Measurements from ENCODE around the gene NDUFAF5. TPM values are rescaled to one million over a fixed set of nuclear protein-coding genes. Genes with fewer than 3 reads are reported as not detected.
A peak's percentile ranks its signal among the peaks of the same experiment; 100 is the strongest.

Gene NDUFAF5
- total and polyA plus RNA-seq, 2 donors from 2014 or later: 26.4 to 52.1 TPM

DNA sequence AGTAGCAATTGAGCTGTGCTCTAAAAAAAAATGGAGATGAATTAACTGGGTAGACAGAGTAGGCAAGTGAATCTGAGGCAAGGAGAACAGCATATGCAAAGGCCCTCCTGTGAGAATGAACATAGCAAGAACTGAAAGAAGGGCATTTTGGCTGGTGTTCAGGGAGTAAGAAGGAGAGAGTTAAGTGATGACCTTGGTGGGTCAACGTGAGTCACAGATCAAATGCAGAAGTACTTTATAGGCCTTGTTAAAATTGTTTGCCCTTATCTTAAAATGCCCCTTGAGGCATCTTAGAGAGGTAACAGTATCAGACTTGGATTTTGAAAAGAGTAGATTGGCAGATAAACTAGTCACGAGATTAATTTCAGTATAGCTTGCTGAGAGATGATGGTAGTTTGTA is 24.5 kb downstream of the NDUFAF5 start:
- Histone ChIP-seq H3K4me3 (ENCODE audit: low read length in 3 of 3) (no peak overlapping the region), H3K36me3 (ENCODE audit: control insufficient read depth in 2 of 3, insufficient read depth in 3 of 3, low read length in 3 of 3) (peaks cover 11 to 52% (median 35%) of the 10 kb centered on the region in 3 donors), H3K27me3 (ENCODE audit: control insufficient read depth, insufficient read depth, low read length) (no peaks in the 10 kb centered on the region), H3K4me1 (ENCODE audit: control insufficient read depth in 2 of 3, insufficient read depth in 2 of 3, low read depth in 1 of 3, low read length in 3 of 3) (no peaks in the 10 kb centered on the region), H3K27ac (ENCODE audit: low read depth in 2 of 2, low read length in 2 of 2) (no peak overlapping the region), H3K9ac (ENCODE audit: low read length in 3 of 3) (no peak overlapping the region), H3K9me3 (ENCODE audit: control insufficient read depth in 2 of 3, insufficient read depth in 1 of 3, low read length in 3 of 3) (no peaks in the 10 kb centered on the region)
- TF ChIP-seq, protein P1, sequence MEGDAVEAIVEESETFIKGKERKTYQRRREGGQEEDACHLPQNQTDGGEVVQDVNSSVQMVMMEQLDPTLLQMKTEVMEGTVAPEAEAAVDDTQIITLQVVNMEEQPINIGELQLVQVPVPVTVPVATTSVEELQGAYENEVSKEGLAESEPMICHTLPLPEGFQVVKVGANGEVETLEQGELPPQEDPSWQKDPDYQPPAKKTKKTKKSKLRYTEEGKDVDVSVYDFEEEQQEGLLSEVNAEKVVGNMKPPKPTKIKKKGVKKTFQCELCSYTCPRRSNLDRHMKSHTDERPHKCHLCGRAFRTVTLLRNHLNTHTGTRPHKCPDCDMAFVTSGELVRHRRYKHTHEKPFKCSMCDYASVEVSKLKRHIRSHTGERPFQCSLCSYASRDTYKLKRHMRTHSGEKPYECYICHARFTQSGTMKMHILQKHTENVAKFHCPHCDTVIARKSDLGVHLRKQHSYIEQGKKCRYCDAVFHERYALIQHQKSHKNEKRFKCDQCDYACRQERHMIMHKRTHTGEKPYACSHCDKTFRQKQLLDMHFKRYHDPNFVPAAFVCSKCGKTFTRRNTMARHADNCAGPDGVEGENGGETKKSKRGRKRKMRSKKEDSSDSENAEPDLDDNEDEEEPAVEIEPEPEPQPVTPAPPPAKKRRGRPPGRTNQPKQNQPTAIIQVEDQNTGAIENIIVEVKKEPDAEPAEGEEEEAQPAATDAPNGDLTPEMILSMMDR (IDR thresholded peaks at IDR 0.05; ENCODE audit: borderline replicate concordance, extremely low read depth, insufficient read depth): no peak
- FAIRE-seq (no peak), DNase-seq (no peak)
- intact Hi-C loops (cut with DNase I): no loop called here

GRCh38 chr20:13809855-13810254 is 25.0 kb downstream of the NDUFAF5 start:
- TF ChIP-seq, protein P1 (IDR thresholded peaks at IDR 0.05; ENCODE audit: borderline replicate concordance, extremely low read depth, insufficient read depth): no peak
- DNase-seq (no peak), FAIRE-seq (no peak)
- Histone ChIP-seq H3K27ac (ENCODE audit: low read depth in 2 of 2, low read length in 2 of 2) (no peak overlapping the region), H3K36me3 (ENCODE audit: control insufficient read depth in 2 of 3, insufficient read depth in 3 of 3, low read length in 3 of 3) (peaks cover 11 to 54% (median 33%) of the 10 kb centered on the region in 3 donors), H3K27me3 (ENCODE audit: control insufficient read depth, insufficient read depth, low read length) (no peaks in the 10 kb centered on the region), H3K9ac (ENCODE audit: low read length in 3 of 3) (no peak overlapping the region), H3K4me3 (ENCODE audit: low read length in 3 of 3) (no peak overlapping the region), H3K9me3 (ENCODE audit: control insufficient read depth in 2 of 3, insufficient read depth in 1 of 3, low read length in 3 of 3) (no peaks in the 10 kb centered on the region), H3K4me1 (ENCODE audit: control insufficient read depth in 2 of 3, insufficient read depth in 2 of 3, low read depth in 1 of 3, low read length in 3 of 3) (no peaks in the 10 kb centered on the region)
- intact Hi-C loops (cut with DNase I): no loop called here

DNA sequence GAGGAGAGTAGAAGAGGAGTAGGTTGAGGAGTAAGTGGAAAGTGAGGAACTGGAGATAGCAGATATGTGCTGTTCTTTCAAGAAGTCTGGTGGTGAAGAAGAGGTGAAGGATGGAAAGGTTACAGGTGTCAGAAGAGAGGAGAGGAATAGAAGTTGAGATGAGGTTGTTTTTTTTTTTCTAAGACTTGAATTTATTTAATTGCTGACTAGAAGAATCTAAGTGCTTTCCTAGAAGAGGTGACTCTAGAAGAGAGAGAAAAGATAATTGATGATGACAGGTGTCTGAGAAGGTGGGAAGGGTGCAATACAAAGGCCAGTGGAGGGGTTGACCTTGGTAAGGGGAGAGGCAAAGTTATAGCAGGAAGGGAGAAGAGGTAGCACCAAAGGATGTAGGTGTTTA is 25.6 kb downstream of the NDUFAF5 start:
- TF ChIP-seq, protein P1 (IDR thresholded peaks at IDR 0.05; ENCODE audit: borderline replicate concordance, extremely low read depth, insufficient read depth): no peak
- H3K36me3 ChIP-seq (ENCODE audit: control insufficient read depth in 2 of 3, insufficient read depth in 3 of 3, low read length in 3 of 3): peaks cover 11 to 57% (median 38%) of the 10 kb centered on the region in 3 donors
- intact Hi-C loops (cut with DNase I): no loop called here

DNA sequence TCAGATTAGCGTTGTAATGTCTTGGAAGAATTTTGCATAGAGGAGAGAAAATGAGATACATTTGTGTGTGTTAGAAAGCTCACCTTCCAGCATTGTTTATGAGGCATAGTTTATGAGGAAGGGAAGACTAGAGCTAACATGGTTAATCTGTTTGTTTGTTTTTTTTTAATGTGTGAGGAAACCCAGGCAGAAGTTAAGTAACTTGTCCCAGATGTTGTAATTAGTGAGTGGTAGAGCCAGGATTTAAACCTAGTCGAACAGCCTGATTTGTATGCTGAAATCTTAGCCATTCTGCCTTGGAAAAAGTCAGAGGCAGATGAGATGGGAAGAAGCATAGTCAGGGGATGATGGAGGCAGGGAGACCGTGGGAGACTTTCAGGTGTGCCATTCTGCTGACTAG is 29.1 kb downstream of the NDUFAF5 start:
- Histone ChIP-seq H3K27me3 (ENCODE audit: control insufficient read depth, insufficient read depth, low read length) (no peaks in the 10 kb centered on the region), H3K4me1 (ENCODE audit: control insufficient read depth in 2 of 3, insufficient read depth in 2 of 3, low read depth in 1 of 3, low read length in 3 of 3) (peaks cover 0 to 2% (median 0%) of the 10 kb centered on the region in 3 donors), H3K36me3 (ENCODE audit: control insufficient read depth in 2 of 3, insufficient read depth in 3 of 3, low read length in 3 of 3) (peaks cover 13 to 62% (median 51%) of the 10 kb centered on the region in 3 donors), H3K9ac (ENCODE audit: low read length in 3 of 3) (no peak overlapping the region), H3K27ac (ENCODE audit: low read depth in 2 of 2, low read length in 2 of 2) (peak overlapping the region; percentile 0 to 15), H3K9me3 (ENCODE audit: control insufficient read depth in 2 of 3, insufficient read depth in 1 of 3, low read length in 3 of 3) (no peaks in the 10 kb centered on the region), H3K4me3 (ENCODE audit: low read length in 3 of 3) (no peak overlapping the region)
- DNase-seq (no peak), FAIRE-seq (no peak)
- intact Hi-C loops (cut with DNase I): no loop called here
- TF ChIP-seq, protein P1 (IDR thresholded peaks at IDR 0.05; ENCODE audit: borderline replicate concordance, extremely low read depth, insufficient read depth): no peak

More for the DNA sequence above, 25.6 kb downstream of the NDUFAF5 start:
- DNase-seq (no peak), FAIRE-seq (no peak)
- no peak overlapping the region for H3K27ac ChIP-seq (ENCODE audit: low read depth in 2 of 2, low read length in 2 of 2)
- no peak overlapping the region for H3K9ac ChIP-seq (ENCODE audit: low read length in 3 of 3)
- H3K4me3 ChIP-seq (ENCODE audit: low read length in 3 of 3): no peak overlapping the region
- H3K9me3 ChIP-seq (ENCODE audit: control insufficient read depth in 2 of 3, insufficient read depth in 1 of 3, low read length in 3 of 3): no peaks in the 10 kb centered on the region
- no peaks in the 10 kb centered on the region for H3K27me3 ChIP-seq (ENCODE audit: control insufficient read depth, insufficient read depth, low read length)
- peaks cover 0 to 2% (median 0%) of the 10 kb centered on the region in 3 donors for H3K4me1 ChIP-seq (ENCODE audit: control insufficient read depth in 2 of 3, insufficient read depth in 2 of 3, low read depth in 1 of 3, low read length in 3 of 3)

All from kidney (tissue), 14 donors.